IPS-11a (cell line): Measurements from ENCODE around the gene VEPH1.

Experiments
- H3K4me3 ChIP-seq: one replicate; pipeline ENCODE4 v1.5.1; 2013; ENCODE audit warnings: low read depth, low read length, control low read depth

Gene VEPH1

GRCh38 chr3:157393113-157393512 is 110.1 kb downstream of the VEPH1 start:
- H3K4me3 ChIP-seq, result no peak overlapping the region

DNA sequence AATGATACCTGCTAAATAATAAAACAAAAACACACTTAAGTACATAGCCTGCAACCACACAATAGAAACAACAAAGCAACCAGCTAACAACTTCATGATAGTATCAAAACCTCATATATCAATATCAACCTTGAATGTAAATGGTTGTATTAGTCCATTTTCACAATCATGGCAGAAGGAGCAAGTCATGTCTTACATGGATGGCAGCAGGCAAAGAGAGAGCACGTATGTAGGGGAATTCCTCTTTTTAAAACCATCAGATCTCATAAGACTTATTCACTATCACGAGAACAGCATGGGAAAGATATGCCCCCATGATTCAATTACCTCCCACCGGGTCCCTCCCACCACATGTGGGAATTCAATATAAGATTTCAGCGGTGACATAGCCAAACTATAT is 111.1 kb downstream of the VEPH1 start:
- H3K4me3 ChIP-seq, result no peak overlapping the region

- H3K4me3 ChIP-seq, result no peak overlapping the region
Measured at GRCh38 chr3:157390713-157391515, 112.3 kb downstream of the VEPH1 start.

- no peak overlapping the region for H3K4me3 ChIP-seq
Measured at GRCh38 chr3:157388976-157389375, 114.2 kb downstream of the VEPH1 start.

DNA sequence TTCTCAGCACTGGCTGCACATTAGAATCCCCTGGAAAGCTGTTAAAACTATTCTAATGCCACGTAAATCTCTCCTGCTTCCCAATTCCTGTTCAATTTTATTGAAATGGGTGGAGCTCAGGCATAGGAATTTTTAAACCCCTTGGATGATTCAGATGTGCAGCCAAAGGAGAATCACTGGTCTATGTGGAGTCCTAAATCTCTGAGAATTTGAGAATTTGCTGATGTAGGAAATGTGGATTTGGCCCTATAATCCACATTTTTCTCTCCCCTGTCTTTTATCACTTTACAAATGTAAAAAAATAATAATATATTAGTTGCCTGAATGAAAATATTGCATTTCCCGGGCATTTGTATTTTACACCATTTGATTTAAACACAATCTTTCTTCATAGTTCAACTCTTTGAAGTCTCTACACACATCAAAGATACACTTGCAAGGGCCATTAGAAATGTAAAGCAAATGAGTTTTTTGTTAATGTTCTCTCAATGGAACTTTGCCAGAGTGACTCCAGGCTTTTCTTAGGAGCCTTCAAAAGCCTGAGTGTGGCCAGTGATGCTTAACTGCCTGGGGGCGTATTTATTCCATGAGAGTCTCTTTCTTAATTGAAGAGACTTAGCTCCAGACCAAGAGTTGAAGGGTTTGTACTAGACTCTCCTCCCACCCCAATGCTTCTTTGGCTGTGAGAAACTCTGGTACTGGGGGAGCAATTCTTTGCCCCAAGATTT is 115.3 kb downstream of the VEPH1 start:
- H3K4me3 ChIP-seq, result no peak overlapping the region

DNA sequence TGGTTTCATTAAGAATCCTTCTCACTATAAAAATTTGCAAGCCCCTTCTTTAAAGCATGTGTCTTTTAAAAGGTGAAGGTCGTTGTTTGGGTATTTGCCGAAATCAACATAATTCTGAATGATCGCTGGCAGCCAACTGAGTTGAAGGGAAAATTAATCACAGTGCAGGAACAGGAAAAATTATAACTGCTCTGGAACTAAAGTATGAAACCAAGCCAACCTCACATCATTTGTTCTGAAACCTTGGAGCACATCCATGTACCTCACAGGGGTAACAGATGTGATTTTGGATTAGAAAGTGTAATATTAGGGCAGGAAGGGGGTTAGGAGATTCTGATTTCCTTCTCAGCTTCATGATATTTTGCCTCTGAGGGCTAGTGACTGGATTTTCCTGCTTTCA is 118.7 kb downstream of the VEPH1 start:
- H3K4me3 ChIP-seq, result no peak overlapping the region

DNA sequence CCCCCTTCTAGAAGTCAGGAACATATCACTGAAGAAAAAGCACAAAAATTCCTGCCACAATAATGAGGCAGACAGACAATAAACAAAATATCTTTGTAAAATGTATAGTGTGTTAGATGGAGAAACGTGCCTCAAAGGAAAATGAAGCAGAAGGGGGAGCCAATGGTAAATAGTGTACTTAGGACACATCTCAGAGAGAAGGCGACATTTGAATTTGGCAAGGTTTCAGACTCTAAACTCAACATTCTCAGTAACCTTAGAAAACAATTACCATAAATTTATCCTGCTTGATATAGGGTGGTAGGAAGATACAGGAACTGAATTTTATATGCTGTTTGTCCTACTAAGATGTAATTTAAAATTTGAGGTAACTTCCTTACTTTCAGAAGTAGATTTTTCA is 119.2 kb downstream of the VEPH1 start:
- H3K4me3 ChIP-seq, result no peak overlapping the region

- H3K4me3 ChIP-seq, result no peak overlapping the region
Measured at GRCh38 chr3:157381606-157382005, 121.6 kb downstream of the VEPH1 start.

DNA sequence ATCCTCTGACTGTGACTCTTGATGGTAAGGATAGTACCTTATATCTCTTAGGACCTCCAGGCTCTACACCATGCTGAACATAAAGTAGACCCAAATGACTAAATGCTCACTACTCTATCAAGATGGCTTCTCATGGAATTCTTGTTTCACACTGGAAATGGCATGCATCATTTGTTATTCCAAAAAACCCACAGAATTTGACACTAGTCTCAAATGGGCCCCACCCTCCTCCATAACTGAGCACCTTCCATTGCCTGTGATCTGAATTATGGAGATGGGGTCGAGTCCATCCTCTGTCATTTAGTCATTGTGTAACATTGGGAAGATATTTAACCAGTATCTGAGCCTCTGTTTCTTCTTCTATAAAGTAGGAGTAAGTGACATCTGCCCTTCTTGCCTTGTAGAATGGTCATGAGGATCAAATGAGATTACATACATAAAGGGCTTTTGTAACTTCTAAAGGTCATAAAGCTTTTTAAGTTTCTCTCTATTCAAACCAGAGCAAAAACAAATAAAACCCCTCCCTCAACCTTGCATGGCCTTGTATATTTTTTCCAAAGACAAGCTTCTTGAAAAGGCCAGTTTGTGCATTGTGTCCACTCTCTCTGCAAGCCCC is 123.6 kb downstream of the VEPH1 start:
- no peak overlapping the region for H3K4me3 ChIP-seq

DNA sequence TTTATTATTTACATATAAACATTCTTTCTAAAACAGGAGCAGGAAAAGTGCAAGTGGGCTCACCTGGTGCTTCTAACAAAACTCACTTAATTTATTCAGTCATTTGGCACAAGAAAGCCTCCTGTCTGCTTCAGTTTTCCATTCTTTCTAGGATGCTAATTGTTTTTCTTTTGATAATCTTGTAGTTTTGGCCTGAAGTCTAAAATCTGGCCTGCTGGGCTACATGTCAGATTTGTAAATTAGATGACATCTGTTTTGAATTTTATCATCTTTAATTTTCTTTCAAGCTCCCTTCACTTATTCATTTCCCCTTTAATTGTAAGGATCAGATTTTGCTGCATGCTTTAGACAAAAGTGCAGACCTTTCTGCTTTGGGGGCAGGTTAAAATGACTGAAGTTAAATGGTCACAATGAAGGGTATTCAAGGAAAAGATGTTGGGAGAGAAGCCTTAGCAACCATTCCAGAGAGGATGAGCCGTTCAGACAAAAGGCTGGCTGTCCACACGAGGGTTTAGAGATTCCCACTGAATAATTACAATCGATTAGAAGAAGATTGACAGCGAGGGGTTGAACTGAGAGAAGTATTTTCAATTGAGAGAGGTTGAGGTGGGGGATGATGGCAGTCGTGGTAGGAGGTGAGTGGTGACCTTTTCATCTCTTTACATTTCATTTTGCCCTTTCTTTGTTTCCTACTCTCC is 126.5 kb downstream of the VEPH1 start:
- H3K4me3 ChIP-seq, result no peak overlapping the region

GRCh38 chr3:157375342-157375986 is 127.8 kb downstream of the VEPH1 start:
- H3K4me3 ChIP-seq, result no peak overlapping the region

DNA sequence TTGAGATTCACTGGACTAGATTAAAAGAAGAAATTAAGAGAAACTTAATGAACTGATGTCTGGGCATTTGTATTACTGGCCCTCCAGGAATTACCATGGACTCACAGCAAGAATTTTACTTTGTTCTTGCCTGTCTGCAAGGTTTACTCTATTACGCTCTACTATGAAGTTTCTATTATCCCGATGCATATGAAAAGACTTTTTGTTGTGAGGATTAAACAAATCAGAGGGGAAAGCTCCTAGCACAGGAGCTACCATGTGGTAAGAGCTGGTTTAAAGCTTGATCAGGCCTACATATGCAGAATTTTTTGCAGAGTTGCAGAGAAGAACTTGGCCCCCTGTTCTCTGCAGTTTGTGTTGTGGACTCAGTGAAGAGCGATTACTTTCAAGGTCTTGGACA is 128.3 kb downstream of the VEPH1 start:
- H3K4me3 ChIP-seq, result no peak overlapping the region

GRCh38 chr3:157373783-157374182 is 129.4 kb downstream of the VEPH1 start:
- H3K4me3 ChIP-seq, result no peak overlapping the region

GRCh38 chr3:157370867-157371266 is 132.3 kb downstream of the VEPH1 start:
- no peak overlapping the region for H3K4me3 ChIP-seq

GRCh38 chr3:157369727-157370421 is 133.3 kb downstream of the VEPH1 start:
- no peak overlapping the region for H3K4me3 ChIP-seq

GRCh38 chr3:157368171-157368570 is 135.0 kb downstream of the VEPH1 start:
- H3K4me3 ChIP-seq, result no peak overlapping the region

GRCh38 chr3:157363393-157363792 is 139.8 kb downstream of the VEPH1 start:
- H3K4me3 ChIP-seq, result no peak overlapping the region

DNA sequence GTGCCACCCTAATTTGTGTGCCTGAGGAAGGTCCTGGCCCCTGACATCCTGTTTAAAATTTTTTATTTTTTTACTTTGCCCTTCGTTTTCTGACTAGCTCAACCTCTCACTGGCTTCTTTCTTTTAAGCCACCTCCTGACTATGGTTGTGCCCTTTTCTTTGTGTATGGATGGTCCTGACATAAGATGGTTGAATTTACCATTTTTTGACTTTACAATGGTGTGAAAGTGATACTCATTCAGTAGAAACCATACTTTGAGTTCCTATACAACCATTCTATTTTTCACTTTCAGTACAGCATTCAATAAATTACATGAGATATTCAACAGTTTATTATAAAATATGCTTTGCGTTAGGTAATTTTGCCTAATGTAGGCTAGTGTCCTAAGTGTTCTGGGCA is 140.9 kb downstream of the VEPH1 start:
- H3K4me3 ChIP-seq, result no peak overlapping the region

GRCh38 chr3:157360044-157360443 is 143.2 kb downstream of the VEPH1 start:
- H3K4me3 ChIP-seq, result no peak overlapping the region

GRCh38 chr3:157356541-157356940 is 146.7 kb downstream of the VEPH1 start:
- no peak overlapping the region for H3K4me3 ChIP-seq
